Measurements from ENCODE around the gene NOP58. TPM values are rescaled to one million over a fixed set of nuclear protein-coding genes. Genes with fewer than 3 reads are reported as not detected.

Gene NOP58
- total RNA-seq, 2 donors from 2014 or later = 37.9 to 41.3 TPM

Other genes with a start within 250 kb of the NOP58 start
- gene FZD7, start 231.9 kb upstream of the NOP58 start, total RNA-seq = 10 to 100 TPM; 20.9 to 32.0 TPM
- gene KIAA2012, start 192.5 kb upstream of the NOP58 start, total RNA-seq = not detected
- gene SUMO1, start 27.2 kb upstream of the NOP58 start, total RNA-seq = 10 to 100 TPM; 62.7 to 64.2 TPM
- 10 to 100 TPM; 69.0 to 83.6 TPM for gene BMPR2, start 110.6 kb downstream of the NOP58 start, total RNA-seq

Data from posterior vena cava (tissue), 2 donors.